ENCODE results near the gene NTNG1. TPM values are rescaled to one million over a fixed set of nuclear protein-coding genes. Genes with fewer than 3 reads are reported as not detected.
A peak's percentile ranks its signal among the peaks of the same experiment; 100 is the strongest.

Gene NTNG1
- total RNA-seq, 1 experiment from 2014 or later, result not detected

DNA sequence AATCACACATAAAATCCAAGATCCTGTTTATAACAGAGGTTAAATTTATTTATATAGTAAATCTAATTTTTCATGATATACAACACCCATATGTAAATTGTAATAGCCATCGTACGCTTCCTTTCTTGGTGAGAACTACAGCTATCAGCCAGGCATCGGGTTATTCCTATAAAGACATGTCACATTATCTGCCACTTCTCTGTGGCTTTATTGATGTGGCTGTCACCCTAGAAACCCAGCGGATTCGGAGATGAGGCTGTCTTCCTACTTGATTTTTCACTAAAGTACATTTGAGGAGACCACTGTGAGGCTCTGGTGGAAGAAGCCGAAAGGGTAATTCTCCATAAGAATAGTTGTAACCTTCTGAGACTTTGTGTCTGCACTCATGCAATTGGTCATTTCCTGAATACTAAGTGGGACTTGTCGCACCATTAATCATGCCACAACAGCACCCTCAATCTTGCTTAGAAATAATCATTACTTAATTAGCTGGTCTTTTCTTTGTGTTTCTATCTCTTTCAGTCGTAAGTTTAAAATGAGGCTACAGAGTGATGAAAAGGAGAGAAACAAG, 106.0 kb downstream of the NTNG1 start:
- Histone ChIP-seq H3K4me1 (peaks cover 10% of the 10 kb centered on the region), H3K36me3 (no peaks in the 10 kb centered on the region)

DNA sequence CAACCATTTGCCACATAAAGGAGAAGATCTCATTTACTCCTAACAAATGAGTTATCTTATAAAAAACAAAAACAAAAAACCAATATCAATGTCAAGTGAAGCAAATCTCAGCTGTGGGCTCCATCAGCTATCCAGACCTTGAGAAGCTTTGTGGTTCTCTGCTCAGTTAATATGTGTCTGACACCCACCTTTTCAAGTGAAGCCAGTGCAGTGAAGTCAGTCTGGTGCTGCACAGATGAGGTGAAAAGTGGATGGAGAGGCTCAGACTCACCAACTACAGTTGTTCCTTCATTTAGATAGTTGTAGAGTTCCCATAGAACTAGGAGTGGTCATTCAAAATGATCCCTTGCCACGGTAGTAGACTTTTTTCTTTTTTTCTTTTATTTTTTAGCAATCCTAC, 106.8 kb downstream of the NTNG1 start:
- Histone ChIP-seq H3K4me3 (no peak overlapping the region), H3K9me3 (replicated peaks) (no peaks in the 10 kb centered on the region; the same call in 1 of the 2 replicates), H3K27ac (no peak overlapping the region), H3K27me3 (0 out of 2 replicates have a peak, but pooled peaks cover 4% of the 10 kb centered on the region), H3K36me3 (no peaks in the 10 kb centered on the region), H3K4me1 (peaks cover 10% of the 10 kb centered on the region)
- no peak for DNase-seq

More for the DNA sequence above, 106.0 kb downstream of the NTNG1 start:
- no peak overlapping the region for H3K4me3 ChIP-seq
- DNase-seq, result no peak
- no peak overlapping the region for H3K27ac ChIP-seq
- 0 out of 2 replicates have a peak, but pooled peaks cover 4% of the 10 kb centered on the region for H3K27me3 ChIP-seq
- no peaks in the 10 kb centered on the region; the same call in 1 of the 2 replicates for H3K9me3 ChIP-seq (replicated peaks)

DNA sequence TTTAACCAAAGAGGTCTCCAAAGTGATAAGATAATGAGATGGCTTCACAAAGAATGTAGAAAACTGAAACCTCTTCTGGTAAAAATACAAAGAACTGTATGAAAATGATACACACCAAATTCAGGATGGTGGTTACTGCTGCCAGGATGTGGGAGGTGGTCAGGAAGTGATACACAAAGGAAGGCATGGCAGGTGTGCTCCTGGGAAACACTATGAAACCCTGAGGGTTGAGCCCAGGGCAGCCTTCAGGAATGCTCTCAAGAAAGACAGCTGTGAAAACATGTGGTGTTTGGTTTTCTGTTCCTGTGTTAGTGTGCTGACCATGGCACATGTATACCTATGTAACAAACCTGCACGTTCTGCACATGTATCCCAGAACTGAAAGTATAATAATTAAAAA, 109.3 kb downstream of the NTNG1 start:
- Histone ChIP-seq H3K4me3 (no peak overlapping the region), H3K9me3 (replicated peaks) (no peaks in the 10 kb centered on the region; the same call in 1 of the 2 replicates), H3K27ac (0 out of 2 replicates have a peak overlapping the region, but pooled peaks have one; percentile 25), H3K36me3 (no peaks in the 10 kb centered on the region), H3K27me3 (no peaks in the 10 kb centered on the region), H3K4me1 (peaks cover 10% of the 10 kb centered on the region)
- DNase-seq, result peak; percentile 62 to 78

GRCh38 chr1:107251083-107251482, 110.2 kb downstream of the NTNG1 start:
- no peak overlapping the region for H3K27ac ChIP-seq
- no peak for DNase-seq
- no peak overlapping the region for H3K4me3 ChIP-seq
- H3K36me3 ChIP-seq, result no peaks in the 10 kb centered on the region
- no peaks in the 10 kb centered on the region for H3K9me3 ChIP-seq (replicated peaks)
- no peaks in the 10 kb centered on the region for H3K27me3 ChIP-seq
- H3K4me1 ChIP-seq, result peaks cover 10% of the 10 kb centered on the region

DNA sequence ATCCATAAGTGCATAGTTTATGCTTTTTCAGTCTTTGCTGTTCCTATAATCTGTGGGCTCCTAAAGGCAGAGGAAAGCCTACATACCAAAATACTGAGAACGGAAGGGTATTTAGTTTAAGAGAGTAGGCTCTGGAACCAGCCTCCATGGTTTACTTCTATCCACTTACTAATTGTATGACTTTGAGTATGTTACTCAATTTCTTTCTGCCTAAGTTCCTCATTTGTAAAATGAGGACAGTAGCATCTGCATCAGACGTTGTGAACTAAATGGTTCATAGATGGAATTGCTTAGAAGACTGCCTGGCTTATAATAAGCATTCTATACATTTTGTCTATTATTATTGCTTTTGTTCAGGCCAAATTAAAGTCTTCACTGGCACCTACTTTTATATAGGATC, 111.0 kb downstream of the NTNG1 start:
- Histone ChIP-seq H3K9me3 (replicated peaks) (no peaks in the 10 kb centered on the region), H3K4me3 (no peak overlapping the region), H3K36me3 (no peaks in the 10 kb centered on the region), H3K27ac (no peak overlapping the region), H3K4me1 (peaks cover 10% of the 10 kb centered on the region), H3K27me3 (no peaks in the 10 kb centered on the region)
- DNase-seq, result no peak

GRCh38 chr1:107252271-107252670, 111.4 kb downstream of the NTNG1 start:
- no peak overlapping the region for H3K4me3 ChIP-seq
- no peaks in the 10 kb centered on the region for H3K36me3 ChIP-seq
- H3K4me1 ChIP-seq, result peaks cover 10% of the 10 kb centered on the region
- H3K27ac ChIP-seq, result no peak overlapping the region
- no peaks in the 10 kb centered on the region for H3K27me3 ChIP-seq
- H3K9me3 ChIP-seq (replicated peaks), result no peaks in the 10 kb centered on the region
- DNase-seq, result no peak

DNA sequence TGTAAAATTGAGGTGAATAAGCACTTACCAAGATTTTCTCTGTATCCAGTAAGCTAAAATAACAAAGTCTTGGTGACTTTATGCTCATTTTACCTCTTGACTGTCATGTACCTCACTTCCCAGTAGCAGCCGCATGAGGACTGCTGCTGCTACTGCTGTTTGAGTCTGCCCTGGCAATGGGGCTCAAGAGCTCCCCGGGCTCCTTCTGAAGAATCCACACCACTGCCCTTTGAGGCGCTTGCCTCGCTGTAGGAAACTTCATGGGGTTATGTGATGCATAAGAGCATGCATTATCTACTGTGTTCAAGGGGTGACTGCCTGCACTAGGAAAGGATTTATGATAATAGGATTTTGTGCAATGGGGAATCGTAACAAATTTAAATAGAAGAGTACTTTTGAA, 113.5 kb downstream of the NTNG1 start:
- DNase-seq, result no peak
- Histone ChIP-seq H3K4me1 (peaks cover 10% of the 10 kb centered on the region), H3K36me3 (no peaks in the 10 kb centered on the region), H3K4me3 (no peak overlapping the region), H3K9me3 (replicated peaks) (no peaks in the 10 kb centered on the region), H3K27ac (no peak overlapping the region), H3K27me3 (no peaks in the 10 kb centered on the region)

GRCh38 chr1:107255469-107255868, 114.6 kb downstream of the NTNG1 start:
- H3K27me3 ChIP-seq, result no peaks in the 10 kb centered on the region
- no peaks in the 10 kb centered on the region for H3K36me3 ChIP-seq
- H3K4me1 ChIP-seq, result no peaks in the 10 kb centered on the region
- no peak overlapping the region for H3K4me3 ChIP-seq
- no peak for DNase-seq
- H3K27ac ChIP-seq, result no peak overlapping the region
- no peaks in the 10 kb centered on the region for H3K9me3 ChIP-seq (replicated peaks)

DNA sequence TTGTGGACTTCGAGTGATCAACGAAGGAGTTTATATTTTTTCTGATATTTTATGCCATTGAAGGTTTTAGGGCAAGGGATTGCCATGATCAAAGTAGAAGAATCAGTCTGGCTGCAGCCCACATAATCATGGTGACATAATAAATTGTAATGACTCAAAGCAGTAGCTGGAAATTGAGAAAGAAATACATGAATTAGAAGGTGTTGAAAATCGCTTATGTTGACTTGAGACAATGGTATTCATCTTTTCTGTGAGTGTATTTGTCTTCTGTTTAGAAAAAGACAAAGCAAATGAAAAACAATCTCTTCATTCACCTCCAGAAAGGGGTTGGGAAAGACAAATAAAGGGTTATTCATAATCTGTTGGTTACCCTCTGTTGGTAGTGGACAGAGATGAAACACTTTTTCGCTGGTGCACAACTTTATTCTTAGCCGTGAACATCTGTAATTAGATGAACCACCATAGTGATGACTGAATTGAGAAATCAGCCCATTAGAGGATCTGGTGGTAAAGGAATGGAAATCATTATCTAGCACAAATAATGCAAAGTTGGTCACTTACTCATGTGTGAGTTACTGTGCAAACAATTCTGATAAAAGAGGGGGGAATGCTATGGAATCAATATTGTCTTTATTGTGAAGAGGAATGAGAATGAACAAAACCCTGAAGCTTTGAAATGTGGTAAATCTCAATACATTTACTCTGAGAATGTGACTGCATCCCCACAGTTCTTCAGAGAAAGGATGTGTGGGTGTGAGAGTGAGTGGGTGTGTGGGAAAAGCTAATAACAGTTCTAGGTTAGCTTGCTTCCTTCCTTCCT, 121.8 kb downstream of the NTNG1 start:
- Histone ChIP-seq H3K4me3 (no peak overlapping the region), H3K4me1 (no peaks in the 10 kb centered on the region), H3K27me3 (no peaks in the 10 kb centered on the region), H3K36me3 (no peaks in the 10 kb centered on the region), H3K27ac (no peak overlapping the region), H3K9me3 (replicated peaks) (no peaks in the 10 kb centered on the region)
- DNase-seq, result no peak

DNA sequence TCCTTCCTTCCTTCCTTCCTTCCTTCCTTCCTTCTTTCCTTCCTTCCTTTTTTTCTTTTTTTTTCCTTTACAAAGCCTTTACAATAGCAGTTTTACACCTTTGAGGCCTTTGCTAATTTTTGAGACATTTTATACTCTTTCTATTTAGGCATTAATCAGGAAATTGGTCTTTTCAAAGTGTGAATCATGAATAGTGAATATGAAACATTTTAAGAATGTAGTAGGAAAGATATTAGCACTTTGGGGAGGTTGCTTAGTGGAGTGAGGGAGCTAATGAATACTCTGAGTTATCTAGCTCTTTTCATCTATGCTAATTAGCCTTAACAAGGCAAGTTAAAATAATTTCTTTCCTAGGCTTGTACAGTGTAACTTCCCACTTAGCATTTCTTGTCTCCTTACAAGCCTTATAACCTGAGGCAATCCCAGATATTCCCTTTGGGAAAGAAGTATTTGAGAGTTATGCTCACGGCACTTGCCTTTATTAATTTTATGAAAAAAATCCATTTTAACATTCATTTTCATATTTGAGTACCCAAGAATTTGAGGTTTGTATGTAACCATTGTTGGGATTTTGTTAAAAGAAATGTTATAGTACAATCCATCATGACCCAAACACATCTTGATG, 122.6 kb downstream of the NTNG1 start:
- DNase-seq, result no peak
- Histone ChIP-seq H3K4me1 (no peaks in the 10 kb centered on the region), H3K36me3 (no peaks in the 10 kb centered on the region), H3K4me3 (no peak overlapping the region), H3K27me3 (no peaks in the 10 kb centered on the region), H3K9me3 (replicated peaks) (no peaks in the 10 kb centered on the region), H3K27ac (no peak overlapping the region)

GRCh38 chr1:107264007-107264406, 123.2 kb downstream of the NTNG1 start:
- Histone ChIP-seq H3K4me3 (no peak overlapping the region), H3K9me3 (replicated peaks) (no peaks in the 10 kb centered on the region), H3K36me3 (no peaks in the 10 kb centered on the region), H3K27ac (no peak overlapping the region), H3K4me1 (no peaks in the 10 kb centered on the region), H3K27me3 (no peaks in the 10 kb centered on the region)
- DNase-seq, result no peak

DNA sequence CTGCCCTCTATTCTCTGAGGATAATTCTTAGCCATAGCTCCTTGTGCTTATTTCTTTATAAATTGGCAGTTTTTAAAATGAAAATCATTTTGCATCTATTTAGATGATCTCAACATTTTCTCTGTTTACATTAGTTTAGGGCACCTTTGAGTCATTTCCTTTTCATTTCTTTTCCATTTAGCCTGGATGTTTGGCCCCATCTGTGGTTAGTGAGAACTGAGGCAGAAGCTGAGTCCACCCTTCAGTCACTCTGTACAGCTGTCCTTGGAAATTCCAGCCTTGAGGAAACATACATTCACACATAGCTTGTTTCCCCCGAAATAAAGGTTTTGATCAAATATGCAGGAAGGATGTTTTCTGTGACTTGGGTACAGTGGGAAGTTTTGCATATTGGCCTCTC, 123.7 kb downstream of the NTNG1 start:
- no peak overlapping the region for H3K27ac ChIP-seq
- no peak for DNase-seq

DNA sequence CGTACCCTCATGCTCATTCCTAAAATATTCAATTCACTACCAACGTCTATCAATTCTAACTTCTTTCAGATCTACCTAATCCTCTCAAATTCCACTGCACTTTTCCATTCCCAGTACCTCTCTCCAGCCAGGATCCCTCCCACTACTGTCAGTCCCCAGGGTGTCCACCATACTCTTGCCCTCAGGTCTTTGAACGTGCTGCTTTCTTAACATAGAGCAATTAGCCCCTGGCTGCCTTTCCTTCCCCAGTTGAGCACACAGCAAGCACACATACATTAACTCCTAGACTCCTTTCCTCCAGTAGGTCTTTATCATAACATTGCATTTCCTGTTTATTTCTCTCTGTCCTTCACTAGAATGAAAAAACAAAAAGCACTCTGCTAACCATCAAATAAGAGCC, 126.7 kb downstream of the NTNG1 start:
- Histone ChIP-seq H3K27ac (no peak overlapping the region), H3K4me1 (no peaks in the 10 kb centered on the region), H3K9me3 (replicated peaks) (no peaks in the 10 kb centered on the region), H3K4me3 (no peak overlapping the region), H3K27me3 (no peaks in the 10 kb centered on the region), H3K36me3 (no peaks in the 10 kb centered on the region)
- no peak for DNase-seq

More for the DNA sequence above, 123.7 kb downstream of the NTNG1 start:
- Histone ChIP-seq H3K9me3 (replicated peaks) (no peaks in the 10 kb centered on the region), H3K27me3 (no peaks in the 10 kb centered on the region), H3K4me1 (no peaks in the 10 kb centered on the region), H3K4me3 (no peak overlapping the region), H3K36me3 (no peaks in the 10 kb centered on the region)

DNA sequence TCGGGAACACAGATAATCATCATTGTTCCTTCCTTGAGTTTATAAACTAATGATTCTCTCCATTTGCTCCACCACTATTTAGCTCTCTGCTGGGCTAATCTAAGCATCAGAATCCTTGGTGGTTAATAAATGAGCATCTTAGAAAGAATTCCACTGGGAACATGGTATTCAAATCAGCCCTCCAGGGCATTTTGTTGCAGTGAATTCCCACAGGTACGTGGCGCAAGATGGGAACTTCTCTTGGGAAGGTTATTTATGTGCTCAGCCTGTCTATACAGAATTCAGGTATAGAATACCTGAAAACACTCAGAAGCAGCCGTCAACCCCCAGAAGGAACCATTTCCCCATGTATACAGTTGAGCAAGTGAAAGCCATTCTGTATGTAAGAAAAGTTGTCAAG, 131.5 kb downstream of the NTNG1 start:
- no peak for DNase-seq
- Histone ChIP-seq H3K9me3 (replicated peaks) (no peaks in the 10 kb centered on the region), H3K27me3 (no peaks in the 10 kb centered on the region), H3K27ac (no peak overlapping the region), H3K36me3 (no peaks in the 10 kb centered on the region), H3K4me3 (no peak overlapping the region), H3K4me1 (no peaks in the 10 kb centered on the region)

- Histone ChIP-seq H3K27me3 (no peaks in the 10 kb centered on the region), H3K4me1 (no peaks in the 10 kb centered on the region), H3K9me3 (replicated peaks) (no peaks in the 10 kb centered on the region), H3K4me3 (no peak overlapping the region), H3K27ac (no peak overlapping the region), H3K36me3 (no peaks in the 10 kb centered on the region)
- DNase-seq, result no peak
Measured at GRCh38 chr1:107273515-107273914, 132.7 kb downstream of the NTNG1 start.
